GM12878 (cell line): ENCODE measurements around the gene PRM2. TPM values are rescaled to one million over a fixed set of nuclear protein-coding genes. Genes with fewer than 3 reads are reported as not detected.

Experiments
- ATF2 ChIP-seq: IDR thresholded peaks from 2 replicates; pipeline ENCODE4 v1.6.1; 2012; ENCODE audit warnings: low read length, inconsistent platforms
- ATF3 ChIP-seq: IDR thresholded peaks from 2 replicates; pipeline ENCODE4 v1.6.1; 2011; ENCODE audit warnings: low read depth, mild to moderate bottlenecking, low read length, moderate library complexity, borderline replicate concordance; ENCODE audit errors: extremely low read depth
- CREM ChIP-seq: IDR thresholded peaks from 2 replicates; pipeline ENCODE4 v1.6.1; 2014; ENCODE audit warnings: antibody characterized with exemption, low read depth
- CUX1 ChIP-seq: IDR thresholded peaks from 2 replicates; pipeline ENCODE4 v1.6.1; 2012; ENCODE audit warnings: improper control_type of control experiment, low read depth, low read length; ENCODE audit not compliant: insufficient replicate concordance
- EGR1 ChIP-seq, 2 experiments: IDR thresholded peaks; 1 replicate in 1 of 2; 2 replicates in 1 of 2; pipeline ENCODE4 v1.6.1; 2011 to 2012; ENCODE audit warnings: low read depth in 2 of 2, low read length in 2 of 2, borderline replicate concordance in 1 of 2, mild to moderate bottlenecking in 1 of 2, moderate library complexity in 1 of 2
- HDAC2 ChIP-seq: fragments of 200-600 bp; sonication (generic); IDR thresholded peaks from 2 replicates; pipeline ENCODE4 v1.6.1; 2017
- KAT2A ChIP-seq: conservative IDR thresholded peaks from 2 replicates; pipeline ENCODE4 v1.6.1; 2011; ENCODE audit warnings: low read depth, low read length; ENCODE audit not compliant: control insufficient read depth
- MTA3 ChIP-seq: IDR thresholded peaks from 2 replicates; pipeline ENCODE4 v1.6.1; 2012; ENCODE audit warnings: low read length, inconsistent platforms, borderline replicate concordance
- RCOR1 ChIP-seq: conservative IDR thresholded peaks from 2 replicates; pipeline ENCODE4 v1.6.1; 2012; ENCODE audit warnings: low read depth, low read length, improper control_type of control experiment
- SMAD5 ChIP-seq: IDR thresholded peaks from 2 replicates; pipeline ENCODE4 v1.6.1; 2016; ENCODE audit warnings: antibody characterized with exemption, low read depth
- SPI1 ChIP-seq: IDR thresholded peaks from 2 replicates; pipeline ENCODE4 v1.6.1; 2011; ENCODE audit warnings: low read depth, mild to moderate bottlenecking, low read length, moderate library complexity, borderline replicate concordance; ENCODE audit not compliant: insufficient read depth
- SREBF1 ChIP-seq: IDR thresholded peaks from 2 replicates; pipeline ENCODE4 v1.6.1; 2012; ENCODE audit warnings: mild to moderate bottlenecking, low read length
- TCF7 ChIP-seq: IDR thresholded peaks from 2 replicates; pipeline ENCODE4 v1.6.1; 2014; ENCODE audit warnings: antibody characterized with exemption, borderline replicate concordance
- ZZZ3 ChIP-seq: IDR thresholded peaks from 2 replicates; pipeline ENCODE4 v1.6.1; 2011; ENCODE audit warnings: low read depth; ENCODE audit not compliant: control insufficient read depth, insufficient read length
- polyA plus RNA-seq, 11 experiments: library from polyadenylated mRNA; depleted of rRNA in 4 of 11; unstranded in 6 of 11; stranded (reverse) in 5 of 11; fragments of >200 nt; fragmentation: Nextera tagmentation in 4 of 11; fragmentation: Illumina TruSeq in 1 of 11; extraction: Ambion mirVana in 4 of 11; extraction: Trizol in 1 of 11; gene quantifications; 1 replicate in 1 of 11; 2 replicates in 10 of 11; pipeline versions ENCODE4 v1.2.1 to v1.2.3, GENCODE V29; 2011 to 2016; ENCODE audit warnings: inconsistent platforms in 2 of 11, missing spikeins in 2 of 11, low read depth in 1 of 11
- total RNA-seq, 4 experiments: library from RNA; depleted of rRNA in 3 of 4; stranded (reverse); fragments of >200 nt in 3 of 4; fragmentation: Illumina TruSeq in 1 of 4; extraction: Trizol in 1 of 4; gene quantifications; 2 replicates each; pipeline versions ENCODE4 v1.2.1 to v1.2.3, GENCODE V29; 2013 to 2021
- TF ChIP-seq, protein P1 (sequence below): fragments of 450-650 bp; IDR thresholded peaks from 2 replicates; pipeline ENCODE4 v1.6.1; 2017; ENCODE audit warnings: mild to moderate bottlenecking, moderate library complexity
- TF ChIP-seq, protein P2 (sequence below): fragments of 150-350 bp; IDR thresholded peaks from 2 replicates; pipeline ENCODE4 v1.6.1; 2014; ENCODE audit warnings: mild to moderate bottlenecking, low read depth, low read length

The PRM2 gene
- total and polyA plus RNA-seq, 10 of the 15 experiments (the other 5 are each of a cell fraction or from before 2014, with no cell fraction given), result not detected

GRCh38 chr16:11264155-11264832 is 12.0 kb downstream of the PRM2 start (continued):
- TF ChIP-seq ATF2 (no peak), CREM (no peak), SREBF1 (no peak), TCF7 (no peak), RCOR1 (no peak), KAT2A (no peak), ZZZ3 (no peak), MTA3 (no peak), CUX1 (no peak), SPI1 (peak; percentile 91), SMAD5 (no peak), ATF3 (no peak), HDAC2 (no peak), EGR1 (IDR thresholded peaks at IDR 0.05; ENCODE audit: borderline replicate concordance in 1 of 2, low read depth in 2 of 2, low read length in 2 of 2) (no peak)
- TF ChIP-seq, protein P1, sequence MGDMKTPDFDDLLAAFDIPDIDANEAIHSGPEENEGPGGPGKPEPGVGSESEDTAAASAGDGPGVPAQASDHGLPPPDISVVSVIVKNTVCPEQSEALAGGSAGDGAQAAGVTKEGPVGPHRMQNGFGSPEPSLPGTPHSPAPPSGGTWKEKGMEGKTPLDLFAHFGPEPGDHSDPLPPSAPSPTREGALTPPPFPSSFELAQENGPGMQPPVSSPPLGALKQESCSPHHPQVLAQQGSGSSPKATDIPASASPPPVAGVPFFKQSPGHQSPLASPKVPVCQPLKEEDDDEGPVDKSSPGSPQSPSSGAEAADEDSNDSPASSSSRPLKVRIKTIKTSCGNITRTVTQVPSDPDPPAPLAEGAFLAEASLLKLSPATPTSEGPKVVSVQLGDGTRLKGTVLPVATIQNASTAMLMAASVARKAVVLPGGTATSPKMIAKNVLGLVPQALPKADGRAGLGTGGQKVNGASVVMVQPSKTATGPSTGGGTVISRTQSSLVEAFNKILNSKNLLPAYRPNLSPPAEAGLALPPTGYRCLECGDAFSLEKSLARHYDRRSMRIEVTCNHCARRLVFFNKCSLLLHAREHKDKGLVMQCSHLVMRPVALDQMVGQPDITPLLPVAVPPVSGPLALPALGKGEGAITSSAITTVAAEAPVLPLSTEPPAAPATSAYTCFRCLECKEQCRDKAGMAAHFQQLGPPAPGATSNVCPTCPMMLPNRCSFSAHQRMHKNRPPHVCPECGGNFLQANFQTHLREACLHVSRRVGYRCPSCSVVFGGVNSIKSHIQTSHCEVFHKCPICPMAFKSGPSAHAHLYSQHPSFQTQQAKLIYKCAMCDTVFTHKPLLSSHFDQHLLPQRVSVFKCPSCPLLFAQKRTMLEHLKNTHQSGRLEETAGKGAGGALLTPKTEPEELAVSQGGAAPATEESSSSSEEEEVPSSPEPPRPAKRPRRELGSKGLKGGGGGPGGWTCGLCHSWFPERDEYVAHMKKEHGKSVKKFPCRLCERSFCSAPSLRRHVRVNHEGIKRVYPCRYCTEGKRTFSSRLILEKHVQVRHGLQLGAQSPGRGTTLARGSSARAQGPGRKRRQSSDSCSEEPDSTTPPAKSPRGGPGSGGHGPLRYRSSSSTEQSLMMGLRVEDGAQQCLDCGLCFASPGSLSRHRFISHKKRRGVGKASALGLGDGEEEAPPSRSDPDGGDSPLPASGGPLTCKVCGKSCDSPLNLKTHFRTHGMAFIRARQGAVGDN, result no peak
- TF ChIP-seq, protein P2, sequence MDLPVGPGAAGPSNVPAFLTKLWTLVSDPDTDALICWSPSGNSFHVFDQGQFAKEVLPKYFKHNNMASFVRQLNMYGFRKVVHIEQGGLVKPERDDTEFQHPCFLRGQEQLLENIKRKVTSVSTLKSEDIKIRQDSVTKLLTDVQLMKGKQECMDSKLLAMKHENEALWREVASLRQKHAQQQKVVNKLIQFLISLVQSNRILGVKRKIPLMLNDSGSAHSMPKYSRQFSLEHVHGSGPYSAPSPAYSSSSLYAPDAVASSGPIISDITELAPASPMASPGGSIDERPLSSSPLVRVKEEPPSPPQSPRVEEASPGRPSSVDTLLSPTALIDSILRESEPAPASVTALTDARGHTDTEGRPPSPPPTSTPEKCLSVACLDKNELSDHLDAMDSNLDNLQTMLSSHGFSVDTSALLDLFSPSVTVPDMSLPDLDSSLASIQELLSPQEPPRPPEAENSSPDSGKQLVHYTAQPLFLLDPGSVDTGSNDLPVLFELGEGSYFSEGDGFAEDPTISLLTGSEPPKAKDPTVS, result no peak
